Measurements from ENCODE around the gene SEC62.

- TF ChIP-seq CTCF (IDR thresholded peaks at IDR 0.05) (no peak), ZFX (IDR thresholded peaks at IDR 0.05; ENCODE audit: borderline replicate concordance) (no peak)
Measured at GRCh38 chr3:169939320-169939719, 27.3 kb upstream of the SEC62 start.

Data from 22Rv1 (cell line).